ENCODE measurements around the gene SLC43A3. TPM values are rescaled to one million over a fixed set of nuclear protein-coding genes. Genes with fewer than 3 reads are reported as not detected.

The SLC43A3 gene
- total and polyA plus RNA-seq, 5 donors from 2014 or later, result 19.1 to 36.9 (median 24.4) TPM

DNA sequence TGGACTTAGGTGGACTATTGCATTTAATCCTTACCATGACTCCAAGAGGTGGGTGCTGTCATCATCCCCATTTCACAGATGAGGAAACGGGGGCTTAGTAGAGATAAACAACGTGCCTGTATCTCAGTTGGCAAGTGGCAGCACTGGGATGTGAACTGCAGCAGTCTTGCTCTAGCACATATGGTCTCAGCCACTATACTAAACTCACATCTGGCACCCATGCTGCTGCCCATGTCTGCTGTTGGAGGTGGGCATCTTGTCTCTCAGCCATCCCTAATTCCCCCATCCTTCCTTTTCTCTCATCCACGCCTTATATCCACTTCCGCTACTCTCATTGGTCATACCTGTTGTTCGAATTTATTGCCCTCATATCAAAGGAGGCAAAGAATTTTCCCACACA is 49.8 kb downstream of the SLC43A3 start:
- H3K36me3 Mint-ChIP-seq, result no peaks in the 10 kb centered on the region
- no peak for ATAC-seq (ENCODE audit: low read depth in 2 of 2)
- peaks cover 0 to 2% (median 0%) of the 10 kb centered on the region in 7 donors for H3K9me3 Mint-ChIP-seq
- Histone ChIP-seq H3K27ac (ENCODE audit: insufficient read depth, low read length, poor library complexity, severe bottlenecking) (no peak overlapping the region), H3K27me3 (ENCODE audit: control insufficient read depth, insufficient read depth, low read length) (no peaks in the 10 kb centered on the region), H3K36me3 (ENCODE audit: control insufficient read depth, insufficient read depth, low read length) (no peaks in the 10 kb centered on the region), H3K9me3 (ENCODE audit: control insufficient read depth in 2 of 2, low read length in 2 of 2) (no peaks in the 10 kb centered on the region), H3K4me1 (ENCODE audit: control insufficient read depth, insufficient read depth, low read length, poor library complexity, severe bottlenecking) (no peaks in the 10 kb centered on the region), H3K4me3 (ENCODE audit: low read depth, low read length) (no peak overlapping the region)
- peaks cover 9% of the 10 kb centered on the region for H3K27me3 Mint-ChIP-seq
- no peak overlapping the region for H3K27ac Mint-ChIP-seq
- H3K4me1 Mint-ChIP-seq, result no peaks in the 10 kb centered on the region
- DNase-seq, result no peak
- H3K4me3 Mint-ChIP-seq, result no peak overlapping the region

DNA sequence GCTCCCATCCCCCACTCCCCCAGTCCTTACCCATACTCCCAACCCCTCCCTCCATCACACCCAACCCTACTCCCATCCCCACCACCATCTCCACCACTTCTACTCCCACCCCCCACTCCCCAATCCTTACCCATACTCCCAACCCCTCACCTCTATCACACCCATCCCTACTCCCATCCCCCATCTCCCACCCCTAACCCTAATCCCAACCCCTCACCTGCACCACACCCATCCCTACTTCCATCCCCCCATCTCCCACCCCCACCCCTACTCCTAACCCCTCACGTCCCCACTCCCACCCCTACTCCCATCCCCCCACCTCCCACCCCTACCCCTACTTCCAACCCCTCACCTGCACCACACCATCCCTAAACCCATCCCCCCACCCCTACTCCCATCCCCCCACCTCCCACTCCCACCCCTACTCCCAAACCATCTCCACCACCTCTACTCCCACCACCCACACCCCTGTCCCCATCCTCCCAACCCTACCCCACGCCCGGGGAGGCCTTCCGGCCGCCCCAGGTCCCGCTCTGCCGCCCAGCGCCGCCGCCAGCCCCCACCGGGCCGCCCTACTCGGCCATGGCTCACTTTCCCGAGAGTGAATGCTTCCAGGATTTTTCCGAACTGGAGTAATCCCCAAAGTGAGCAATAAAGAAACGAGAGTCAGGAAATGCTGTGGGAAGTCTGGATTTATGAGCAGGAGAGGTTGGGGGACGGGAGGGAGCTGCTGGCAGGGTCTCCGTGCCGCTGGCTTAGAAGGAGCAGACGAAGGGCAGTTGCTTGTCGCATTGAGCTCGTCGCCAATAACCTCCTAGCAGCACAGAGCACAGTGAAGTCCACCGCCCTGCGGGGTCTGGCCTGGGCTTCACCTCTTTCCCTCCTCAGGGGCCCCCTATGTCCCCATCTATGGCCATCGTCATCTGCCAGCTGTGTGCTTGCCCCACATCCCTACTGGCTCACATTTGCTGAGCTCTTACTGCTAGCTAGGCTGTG is 50.5 kb downstream of the SLC43A3 start:
- DNase-seq, result no peak
- H3K36me3 ChIP-seq (ENCODE audit: control insufficient read depth, insufficient read depth, low read length), result no peaks in the 10 kb centered on the region
- H3K9me3 ChIP-seq (ENCODE audit: control insufficient read depth in 2 of 2, low read length in 2 of 2), result no peaks in the 10 kb centered on the region
- no peaks in the 10 kb centered on the region for H3K36me3 Mint-ChIP-seq
- H3K4me1 Mint-ChIP-seq, result no peaks in the 10 kb centered on the region
- H3K9me3 Mint-ChIP-seq, result peaks cover 0 to 2% (median 0%) of the 10 kb centered on the region in 7 donors
- no peak for ATAC-seq (ENCODE audit: low read depth in 2 of 2)
- peaks cover 9% of the 10 kb centered on the region for H3K27me3 Mint-ChIP-seq
- H3K27ac Mint-ChIP-seq, result no peak overlapping the region
- no peak overlapping the region for H3K27ac ChIP-seq (ENCODE audit: insufficient read depth, low read length, poor library complexity, severe bottlenecking)
- no peaks in the 10 kb centered on the region for H3K4me1 ChIP-seq (ENCODE audit: control insufficient read depth, insufficient read depth, low read length, poor library complexity, severe bottlenecking)
- H3K4me3 Mint-ChIP-seq, result no peak overlapping the region
- no peaks in the 10 kb centered on the region for H3K27me3 ChIP-seq (ENCODE audit: control insufficient read depth, insufficient read depth, low read length)
- no peak overlapping the region for H3K4me3 ChIP-seq (ENCODE audit: low read depth, low read length)

DNA sequence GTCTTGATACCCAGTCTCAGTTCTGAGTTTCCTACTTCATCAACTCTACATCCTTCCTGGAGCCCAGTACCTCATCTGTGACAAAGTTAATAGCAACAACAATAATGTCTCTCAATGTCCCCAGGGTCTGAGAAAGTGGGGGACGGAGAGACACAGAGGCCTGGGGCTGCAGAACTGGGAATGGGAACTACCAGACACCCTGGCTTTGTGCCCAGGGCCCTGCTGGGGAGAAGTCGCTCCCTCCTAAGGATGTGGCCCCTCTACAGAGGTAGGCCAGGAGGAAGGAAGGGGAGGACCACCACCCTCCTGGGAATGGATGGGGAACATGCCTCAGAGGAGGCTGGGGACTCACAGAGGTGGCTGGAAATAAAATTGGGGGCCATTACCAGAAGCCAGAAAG is 51.4 kb downstream of the SLC43A3 start:
- H3K4me3 ChIP-seq (ENCODE audit: low read depth, low read length), result no peak overlapping the region
- H3K9me3 ChIP-seq (ENCODE audit: control insufficient read depth in 2 of 2, low read length in 2 of 2), result no peaks in the 10 kb centered on the region
- no peaks in the 10 kb centered on the region for H3K27me3 ChIP-seq (ENCODE audit: control insufficient read depth, insufficient read depth, low read length)
- H3K36me3 ChIP-seq (ENCODE audit: control insufficient read depth, insufficient read depth, low read length), result no peaks in the 10 kb centered on the region
- ATAC-seq (ENCODE audit: low read depth in 2 of 2) (no peak), DNase-seq (no peak)
- no peak overlapping the region for H3K4me3 Mint-ChIP-seq
- peaks cover 4% of the 10 kb centered on the region for H3K27me3 Mint-ChIP-seq
- H3K9me3 Mint-ChIP-seq, result peaks cover 0 to 2% (median 0%) of the 10 kb centered on the region in 7 donors
- H3K4me1 Mint-ChIP-seq, result no peaks in the 10 kb centered on the region
- H3K36me3 Mint-ChIP-seq, result no peaks in the 10 kb centered on the region
- H3K27ac Mint-ChIP-seq, result no peak overlapping the region
- H3K27ac ChIP-seq (ENCODE audit: insufficient read depth, low read length, poor library complexity, severe bottlenecking), result no peak overlapping the region
- H3K4me1 ChIP-seq (ENCODE audit: control insufficient read depth, insufficient read depth, low read length, poor library complexity, severe bottlenecking), result no peaks in the 10 kb centered on the region

DNA sequence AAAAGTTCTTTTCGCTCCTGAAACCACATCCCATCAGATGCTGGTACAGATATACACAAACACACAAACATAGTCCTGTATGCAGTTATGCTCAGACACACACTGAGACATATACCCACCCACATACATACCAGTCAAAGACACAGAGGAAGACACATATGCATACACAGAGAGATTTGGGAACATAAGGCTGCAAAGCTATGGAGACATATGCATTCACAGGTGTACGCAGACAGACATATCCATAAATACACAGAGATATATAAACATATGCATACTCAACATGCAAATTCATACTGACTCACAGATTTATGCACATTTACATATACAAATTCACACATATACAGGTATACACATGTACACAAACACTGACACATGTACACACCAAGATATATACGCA is 52.0 kb downstream of the SLC43A3 start:
- no peaks in the 10 kb centered on the region for H3K27me3 Mint-ChIP-seq
- H3K4me3 ChIP-seq (ENCODE audit: low read depth, low read length), result no peak overlapping the region
- ATAC-seq (ENCODE audit: low read depth in 2 of 2) (no peak), DNase-seq (no peak)
- H3K4me1 ChIP-seq (ENCODE audit: control insufficient read depth, insufficient read depth, low read length, poor library complexity, severe bottlenecking), result no peaks in the 10 kb centered on the region
- no peak overlapping the region for H3K27ac Mint-ChIP-seq
- no peaks in the 10 kb centered on the region for H3K4me1 Mint-ChIP-seq
- no peaks in the 10 kb centered on the region for H3K9me3 Mint-ChIP-seq
- H3K36me3 ChIP-seq (ENCODE audit: control insufficient read depth, insufficient read depth, low read length), result no peaks in the 10 kb centered on the region
- H3K27ac ChIP-seq (ENCODE audit: insufficient read depth, low read length, poor library complexity, severe bottlenecking), result no peak overlapping the region
- H3K36me3 Mint-ChIP-seq, result no peaks in the 10 kb centered on the region
- no peaks in the 10 kb centered on the region for H3K9me3 ChIP-seq (ENCODE audit: control insufficient read depth in 2 of 2, low read length in 2 of 2)
- no peaks in the 10 kb centered on the region for H3K27me3 ChIP-seq (ENCODE audit: control insufficient read depth, insufficient read depth, low read length)
- H3K4me3 Mint-ChIP-seq, result no peak overlapping the region

DNA sequence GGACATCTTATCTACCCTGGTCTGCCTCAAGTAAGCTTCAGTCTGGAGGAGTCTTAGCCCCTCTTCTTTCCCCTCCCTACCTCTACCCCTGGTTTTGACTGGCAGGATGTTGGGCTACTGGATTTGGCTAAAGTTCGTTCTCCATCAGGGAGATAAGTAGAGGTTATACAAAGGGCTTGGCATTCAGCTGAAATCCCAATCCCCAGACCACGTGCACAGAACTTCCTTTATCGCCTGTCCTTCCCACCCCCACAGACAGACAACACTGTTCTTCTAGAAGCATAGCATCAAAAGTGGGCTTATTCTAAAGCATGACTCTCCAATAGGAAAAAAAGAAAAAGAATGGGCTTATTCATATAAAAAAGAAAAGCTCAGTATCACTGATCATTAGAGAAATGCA is 53.8 kb downstream of the SLC43A3 start:
- Mint-ChIP-seq H3K36me3 (no peaks in the 10 kb centered on the region), H3K4me3 (no peak overlapping the region), H3K4me1 (no peaks in the 10 kb centered on the region), H3K27ac (no peak overlapping the region), H3K27me3 (no peaks in the 10 kb centered on the region), H3K9me3 (no peaks in the 10 kb centered on the region)
- ATAC-seq (ENCODE audit: low read depth in 2 of 2), result no peak
- H3K4me3 ChIP-seq (ENCODE audit: low read depth, low read length), result no peak overlapping the region
- no peaks in the 10 kb centered on the region for H3K4me1 ChIP-seq (ENCODE audit: control insufficient read depth, insufficient read depth, low read length, poor library complexity, severe bottlenecking)
- no peak for DNase-seq
- no peaks in the 10 kb centered on the region for H3K9me3 ChIP-seq (ENCODE audit: control insufficient read depth in 2 of 2, low read length in 2 of 2)
- no peak overlapping the region for H3K27ac ChIP-seq (ENCODE audit: insufficient read depth, low read length, poor library complexity, severe bottlenecking)
- H3K27me3 ChIP-seq (ENCODE audit: control insufficient read depth, insufficient read depth, low read length), result no peaks in the 10 kb centered on the region
- no peaks in the 10 kb centered on the region for H3K36me3 ChIP-seq (ENCODE audit: control insufficient read depth, insufficient read depth, low read length)

DNA sequence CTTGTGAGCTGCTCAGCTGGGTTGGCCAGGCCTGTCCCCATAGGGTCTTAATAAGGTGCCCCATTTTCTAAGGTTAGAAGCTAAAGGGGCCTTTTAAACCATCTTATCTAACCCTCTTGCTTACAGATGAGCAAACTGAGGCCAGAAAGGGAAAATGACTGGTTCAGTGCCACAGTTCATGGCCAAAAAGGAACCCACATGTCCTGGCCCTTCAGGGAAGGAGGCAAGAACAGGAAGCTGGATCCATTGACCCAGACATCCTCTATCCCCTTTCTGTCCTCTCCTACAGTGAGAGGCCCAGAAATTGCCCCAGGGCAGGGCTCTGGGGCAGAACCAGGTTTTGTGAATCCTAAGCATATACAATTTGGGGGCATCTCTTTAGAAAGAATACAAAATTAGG is 56.0 kb downstream of the SLC43A3 start:
- no peaks in the 10 kb centered on the region for H3K9me3 ChIP-seq (ENCODE audit: control insufficient read depth in 2 of 2, low read length in 2 of 2)
- DNase-seq (no peak), ATAC-seq (ENCODE audit: low read depth in 2 of 2) (no peak)
- Mint-ChIP-seq H3K4me1 (no peaks in the 10 kb centered on the region), H3K27me3 (no peaks in the 10 kb centered on the region), H3K36me3 (no peaks in the 10 kb centered on the region), H3K27ac (no peak overlapping the region), H3K9me3 (no peaks in the 10 kb centered on the region), H3K4me3 (no peak overlapping the region)
- no peaks in the 10 kb centered on the region for H3K27me3 ChIP-seq (ENCODE audit: control insufficient read depth, insufficient read depth, low read length)
- no peak overlapping the region for H3K27ac ChIP-seq (ENCODE audit: insufficient read depth, low read length, poor library complexity, severe bottlenecking)
- no peak overlapping the region for H3K4me3 ChIP-seq (ENCODE audit: low read depth, low read length)
- no peaks in the 10 kb centered on the region for H3K4me1 ChIP-seq (ENCODE audit: control insufficient read depth, insufficient read depth, low read length, poor library complexity, severe bottlenecking)
- H3K36me3 ChIP-seq (ENCODE audit: control insufficient read depth, insufficient read depth, low read length), result no peaks in the 10 kb centered on the region

DNA sequence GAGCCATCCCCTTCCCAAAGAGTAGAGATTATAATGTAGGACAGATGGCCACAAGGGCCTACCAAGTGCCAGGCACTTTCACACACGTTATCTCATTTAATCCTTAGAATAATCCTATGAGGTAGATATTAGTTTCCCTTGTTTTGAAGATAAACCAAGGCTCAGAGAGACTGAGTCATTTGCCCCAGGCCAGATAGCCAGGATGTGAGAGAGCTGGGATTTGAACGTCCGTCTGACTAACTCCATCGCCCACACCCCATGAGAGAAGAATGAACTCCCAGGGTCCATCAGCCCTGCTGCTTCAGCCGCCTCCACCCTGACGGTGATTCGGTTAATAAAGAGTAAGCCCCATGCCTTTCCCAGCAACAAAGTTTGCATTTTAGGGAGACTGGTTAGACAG is 56.7 kb downstream of the SLC43A3 start:
- no peak overlapping the region for H3K27ac ChIP-seq (ENCODE audit: insufficient read depth, low read length, poor library complexity, severe bottlenecking)
- H3K36me3 ChIP-seq (ENCODE audit: control insufficient read depth, insufficient read depth, low read length), result no peaks in the 10 kb centered on the region
- H3K27ac Mint-ChIP-seq, result no peak overlapping the region

DNA sequence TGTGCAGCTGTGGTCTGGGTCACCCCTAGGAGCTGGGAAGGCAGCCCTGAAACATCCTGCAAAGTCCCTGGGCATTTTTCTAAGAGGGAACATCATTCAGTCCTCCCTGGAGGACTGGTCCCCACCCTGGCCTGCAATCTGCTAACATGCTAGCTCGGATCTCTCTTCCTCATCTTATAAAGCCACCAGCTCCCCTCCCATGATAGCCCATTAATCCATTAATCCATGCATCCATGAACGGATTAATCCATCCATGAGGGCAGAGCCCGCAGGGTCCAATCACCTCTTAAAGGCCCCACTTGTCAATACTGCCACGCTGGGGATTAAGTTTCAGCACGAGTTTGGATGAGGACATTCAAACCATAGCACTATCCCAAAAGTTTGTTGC is 58.1 kb downstream of the SLC43A3 start:
- H3K4me3 Mint-ChIP-seq, result no peak overlapping the region

More for the DNA sequence above, 56.7 kb downstream of the SLC43A3 start:
- DNase-seq (no peak), ATAC-seq (ENCODE audit: low read depth in 2 of 2) (no peak)
- no peaks in the 10 kb centered on the region for H3K4me1 ChIP-seq (ENCODE audit: control insufficient read depth, insufficient read depth, low read length, poor library complexity, severe bottlenecking)
- Mint-ChIP-seq H3K27me3 (no peaks in the 10 kb centered on the region), H3K4me3 (no peak overlapping the region), H3K36me3 (no peaks in the 10 kb centered on the region), H3K9me3 (no peaks in the 10 kb centered on the region), H3K4me1 (no peaks in the 10 kb centered on the region)
- H3K27me3 ChIP-seq (ENCODE audit: control insufficient read depth, insufficient read depth, low read length), result no peaks in the 10 kb centered on the region
- no peak overlapping the region for H3K4me3 ChIP-seq (ENCODE audit: low read depth, low read length)
- no peaks in the 10 kb centered on the region for H3K9me3 ChIP-seq (ENCODE audit: control insufficient read depth in 2 of 2, low read length in 2 of 2)

More for the DNA sequence above, 58.1 kb downstream of the SLC43A3 start:
- Histone ChIP-seq H3K27me3 (ENCODE audit: control insufficient read depth, insufficient read depth, low read length) (no peaks in the 10 kb centered on the region), H3K9me3 (ENCODE audit: control insufficient read depth in 2 of 2, low read length in 2 of 2) (no peaks in the 10 kb centered on the region), H3K4me1 (ENCODE audit: control insufficient read depth, insufficient read depth, low read length, poor library complexity, severe bottlenecking) (no peaks in the 10 kb centered on the region), H3K27ac (ENCODE audit: insufficient read depth, low read length, poor library complexity, severe bottlenecking) (no peak overlapping the region), H3K36me3 (ENCODE audit: control insufficient read depth, insufficient read depth, low read length) (no peaks in the 10 kb centered on the region), H3K4me3 (ENCODE audit: low read depth, low read length) (no peak overlapping the region)
- ATAC-seq (ENCODE audit: low read depth in 2 of 2), result no peak
- H3K27ac Mint-ChIP-seq, result no peak overlapping the region
- no peaks in the 10 kb centered on the region for H3K36me3 Mint-ChIP-seq
- H3K27me3 Mint-ChIP-seq, result no peaks in the 10 kb centered on the region
- DNase-seq, result no peak
- no peaks in the 10 kb centered on the region for H3K9me3 Mint-ChIP-seq
- no peaks in the 10 kb centered on the region for H3K4me1 Mint-ChIP-seq
